GM12878 (cell line): ENCODE results near the gene ZSCAN22. TPM values are rescaled to one million over a fixed set of nuclear protein-coding genes. Genes with fewer than 3 reads are reported as not detected.
A peak's percentile ranks its signal among the peaks of the same experiment; 100 is the strongest.

Experiments
- ATF2 ChIP-seq: IDR thresholded peaks from 2 replicates; pipeline ENCODE4 v1.6.1; 2012; ENCODE audit warnings: low read length, inconsistent platforms
- ATF7 ChIP-seq: fragments of 450-650 bp; IDR thresholded peaks from 2 replicates; pipeline ENCODE4 v1.6.1; 2016; ENCODE audit warnings: low read depth, mild to moderate bottlenecking
- BRCA1 ChIP-seq: IDR thresholded peaks from 2 replicates; pipeline ENCODE4 v1.6.1; 2011; ENCODE audit warnings: low read depth, low read length, improper control_type of control experiment
- DPF2 ChIP-seq: fragments of 450-650 bp; IDR thresholded peaks from 2 replicates; pipeline ENCODE4 v1.6.1; 2017; ENCODE audit warnings: mild to moderate bottlenecking
- EP300 ChIP-seq, 2 experiments: fragments of 150-350 bp in 1 of 2; IDR thresholded peaks; 2 replicates each; pipeline ENCODE4 v1.6.1; 2011 to 2012; ENCODE audit warnings: low read depth in 2 of 2, low read length in 2 of 2, borderline replicate concordance in 1 of 2, improper control_type of control experiment in 1 of 2, inconsistent platforms in 1 of 2; ENCODE audit not compliant: control insufficient read depth in 1 of 2
- ETV6 ChIP-seq, 2 experiments: fragments of 450-650 bp in 1 of 2; IDR thresholded peaks in 1 of 2; conservative IDR thresholded peaks in 1 of 2; 2 replicates each; pipeline ENCODE4 v1.6.1; 2014; ENCODE audit warnings: antibody characterized with exemption in 1 of 2, borderline replicate concordance in 1 of 2, low read depth in 1 of 2, mild to moderate bottlenecking in 1 of 2, moderate library complexity in 1 of 2
- MTA3 ChIP-seq: IDR thresholded peaks from 2 replicates; pipeline ENCODE4 v1.6.1; 2012; ENCODE audit warnings: low read length, inconsistent platforms, borderline replicate concordance
- RAD51 ChIP-seq: fragments of 450-650 bp; IDR thresholded peaks from 2 replicates; pipeline ENCODE4 v1.6.1; 2016; ENCODE audit warnings: moderate library complexity, mild to moderate bottlenecking, inconsistent platforms
- ZBTB11 ChIP-seq: fragments of 450-650 bp; formaldehyde crosslinking; IDR thresholded peaks from 2 replicates; pipeline ENCODE4 v1.5.0; 2022; ENCODE audit warnings: mild to moderate bottlenecking, missing genetic modification characterization
- ZNF592 ChIP-seq: fragments of 450-650 bp; IDR thresholded peaks from 2 replicates; pipeline ENCODE4 v1.6.1; 2017; ENCODE audit warnings: mild to moderate bottlenecking, moderate library complexity
- polyA plus RNA-seq, 11 experiments: library from polyadenylated mRNA; depleted of rRNA in 4 of 11; unstranded in 6 of 11; stranded (reverse) in 5 of 11; fragments of >200 nt; fragmentation: Nextera tagmentation in 4 of 11; fragmentation: Illumina TruSeq in 1 of 11; extraction: Ambion mirVana in 4 of 11; extraction: Trizol in 1 of 11; gene quantifications; 1 replicate in 1 of 11; 2 replicates in 10 of 11; pipeline versions ENCODE4 v1.2.1 to v1.2.3, GENCODE V29; 2011 to 2016; ENCODE audit warnings: inconsistent platforms in 2 of 11, missing spikeins in 2 of 11, low read depth in 1 of 11
- total RNA-seq, 4 experiments: library from RNA; depleted of rRNA in 3 of 4; stranded (reverse); fragments of >200 nt in 3 of 4; fragmentation: Illumina TruSeq in 1 of 4; extraction: Trizol in 1 of 4; gene quantifications; 2 replicates each; pipeline versions ENCODE4 v1.2.1 to v1.2.3, GENCODE V29; 2013 to 2021
- TF ChIP-seq, protein P1 (sequence below): fragments of 450-650 bp; IDR thresholded peaks from 2 replicates; pipeline ENCODE4 v1.6.1; 2018; ENCODE audit warnings: borderline replicate concordance, mild to moderate bottlenecking; ENCODE audit not compliant: partially characterized antibody
- TF ChIP-seq, protein P2 (sequence below): fragments of 150-350 bp; IDR thresholded peaks from 2 replicates; pipeline ENCODE4 v1.6.1; 2016; ENCODE audit warnings: low read depth, low read length

The ZSCAN22 gene
- total and polyA plus RNA-seq, 10 of the 15 experiments (the other 5 are each of a cell fraction or from before 2014, with no cell fraction given): 0.49 to 3.9 (median 2.6) TPM

GRCh38 chr19:58326914-58327726 lies at the start of gene ZSCAN22 (continued):
- TF ChIP-seq RAD51 (no peak), ZBTB11 (CRISPR knock-in tag) (peak; percentile 89), ATF7 (peak; percentile 37; the same call in 1 of the 2 replicates), ZNF592 (no peak), ATF2 (no peak), MTA3 (no peak), BRCA1 (no peak), DPF2 (peak; percentile 75), ETV6 (conservative IDR thresholded peaks at IDR 0.05 in 1 of 2, IDR thresholded peaks at IDR 0.05 in 1 of 2; ENCODE audit: borderline replicate concordance in 1 of 2, low read depth in 1 of 2) (0 out of 4 replicates have a peak, but pooled peaks of 1 of the 2 experiments have one; percentile 16), EP300 (IDR thresholded peaks at IDR 0.05; ENCODE audit: borderline replicate concordance in 1 of 2, control insufficient read depth in 1 of 2, low read depth in 2 of 2, low read length in 2 of 2) (no peak)
- TF ChIP-seq, protein P1, sequence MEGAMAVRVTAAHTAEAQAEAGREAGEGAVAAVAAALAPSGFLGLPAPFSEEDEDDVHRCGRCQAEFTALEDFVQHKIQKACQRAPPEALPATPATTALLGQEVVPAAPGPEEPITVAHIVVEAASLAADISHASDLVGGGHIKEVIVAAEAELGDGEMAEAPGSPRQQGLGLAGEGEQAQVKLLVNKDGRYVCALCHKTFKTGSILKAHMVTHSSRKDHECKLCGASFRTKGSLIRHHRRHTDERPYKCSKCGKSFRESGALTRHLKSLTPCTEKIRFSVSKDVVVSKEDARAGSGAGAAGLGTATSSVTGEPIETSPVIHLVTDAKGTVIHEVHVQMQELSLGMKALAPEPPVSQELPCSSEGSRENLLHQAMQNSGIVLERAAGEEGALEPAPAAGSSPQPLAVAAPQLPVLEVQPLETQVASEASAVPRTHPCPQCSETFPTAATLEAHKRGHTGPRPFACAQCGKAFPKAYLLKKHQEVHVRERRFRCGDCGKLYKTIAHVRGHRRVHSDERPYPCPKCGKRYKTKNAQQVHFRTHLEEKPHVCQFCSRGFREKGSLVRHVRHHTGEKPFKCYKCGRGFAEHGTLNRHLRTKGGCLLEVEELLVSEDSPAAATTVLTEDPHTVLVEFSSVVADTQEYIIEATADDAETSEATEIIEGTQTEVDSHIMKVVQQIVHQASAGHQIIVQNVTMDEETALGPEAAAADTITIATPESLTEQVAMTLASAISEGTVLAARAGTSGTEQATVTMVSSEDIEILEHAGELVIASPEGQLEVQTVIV: peak; percentile 49
- TF ChIP-seq, protein P2, sequence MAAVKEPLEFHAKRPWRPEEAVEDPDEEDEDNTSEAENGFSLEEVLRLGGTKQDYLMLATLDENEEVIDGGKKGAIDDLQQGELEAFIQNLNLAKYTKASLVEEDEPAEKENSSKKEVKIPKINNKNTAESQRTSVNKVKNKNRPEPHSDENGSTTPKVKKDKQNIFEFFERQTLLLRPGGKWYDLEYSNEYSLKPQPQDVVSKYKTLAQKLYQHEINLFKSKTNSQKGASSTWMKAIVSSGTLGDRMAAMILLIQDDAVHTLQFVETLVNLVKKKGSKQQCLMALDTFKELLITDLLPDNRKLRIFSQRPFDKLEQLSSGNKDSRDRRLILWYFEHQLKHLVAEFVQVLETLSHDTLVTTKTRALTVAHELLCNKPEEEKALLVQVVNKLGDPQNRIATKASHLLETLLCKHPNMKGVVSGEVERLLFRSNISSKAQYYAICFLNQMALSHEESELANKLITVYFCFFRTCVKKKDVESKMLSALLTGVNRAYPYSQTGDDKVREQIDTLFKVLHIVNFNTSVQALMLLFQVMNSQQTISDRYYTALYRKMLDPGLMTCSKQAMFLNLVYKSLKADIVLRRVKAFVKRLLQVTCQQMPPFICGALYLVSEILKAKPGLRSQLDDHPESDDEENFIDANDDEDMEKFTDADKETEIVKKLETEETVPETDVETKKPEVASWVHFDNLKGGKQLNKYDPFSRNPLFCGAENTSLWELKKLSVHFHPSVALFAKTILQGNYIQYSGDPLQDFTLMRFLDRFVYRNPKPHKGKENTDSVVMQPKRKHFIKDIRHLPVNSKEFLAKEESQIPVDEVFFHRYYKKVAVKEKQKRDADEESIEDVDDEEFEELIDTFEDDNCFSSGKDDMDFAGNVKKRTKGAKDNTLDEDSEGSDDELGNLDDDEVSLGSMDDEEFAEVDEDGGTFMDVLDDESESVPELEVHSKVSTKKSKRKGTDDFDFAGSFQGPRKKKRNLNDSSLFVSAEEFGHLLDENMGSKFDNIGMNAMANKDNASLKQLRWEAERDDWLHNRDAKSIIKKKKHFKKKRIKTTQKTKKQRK: no peak
